Measurements from ENCODE around the gene CAB39L.

DNA sequence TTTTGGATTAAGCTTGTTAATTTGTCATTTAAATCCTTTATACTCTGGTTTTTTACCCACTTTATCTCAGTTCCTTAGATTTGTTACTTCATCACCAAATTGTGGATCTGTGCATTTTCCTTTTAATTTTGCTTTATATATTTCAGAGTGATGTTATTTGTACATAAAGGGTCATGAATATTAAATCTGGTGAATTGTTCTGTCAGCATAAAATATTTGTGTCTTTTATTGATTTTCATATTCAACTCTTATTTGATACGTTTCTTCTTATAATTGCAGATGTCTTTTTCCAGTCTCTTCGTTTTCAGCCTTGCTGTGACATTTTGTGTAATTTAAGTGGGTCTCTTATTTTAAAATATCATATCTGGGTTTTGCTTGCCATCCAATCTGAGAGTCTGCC, 4.9 kb upstream of the CAB39L start:
- TF ChIP-seq, protein P1, sequence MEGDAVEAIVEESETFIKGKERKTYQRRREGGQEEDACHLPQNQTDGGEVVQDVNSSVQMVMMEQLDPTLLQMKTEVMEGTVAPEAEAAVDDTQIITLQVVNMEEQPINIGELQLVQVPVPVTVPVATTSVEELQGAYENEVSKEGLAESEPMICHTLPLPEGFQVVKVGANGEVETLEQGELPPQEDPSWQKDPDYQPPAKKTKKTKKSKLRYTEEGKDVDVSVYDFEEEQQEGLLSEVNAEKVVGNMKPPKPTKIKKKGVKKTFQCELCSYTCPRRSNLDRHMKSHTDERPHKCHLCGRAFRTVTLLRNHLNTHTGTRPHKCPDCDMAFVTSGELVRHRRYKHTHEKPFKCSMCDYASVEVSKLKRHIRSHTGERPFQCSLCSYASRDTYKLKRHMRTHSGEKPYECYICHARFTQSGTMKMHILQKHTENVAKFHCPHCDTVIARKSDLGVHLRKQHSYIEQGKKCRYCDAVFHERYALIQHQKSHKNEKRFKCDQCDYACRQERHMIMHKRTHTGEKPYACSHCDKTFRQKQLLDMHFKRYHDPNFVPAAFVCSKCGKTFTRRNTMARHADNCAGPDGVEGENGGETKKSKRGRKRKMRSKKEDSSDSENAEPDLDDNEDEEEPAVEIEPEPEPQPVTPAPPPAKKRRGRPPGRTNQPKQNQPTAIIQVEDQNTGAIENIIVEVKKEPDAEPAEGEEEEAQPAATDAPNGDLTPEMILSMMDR (IDR thresholded peaks at IDR 0.05; ENCODE audit: low read depth, low read length, missing input control): no peak
- TF ChIP-seq, protein P2, sequence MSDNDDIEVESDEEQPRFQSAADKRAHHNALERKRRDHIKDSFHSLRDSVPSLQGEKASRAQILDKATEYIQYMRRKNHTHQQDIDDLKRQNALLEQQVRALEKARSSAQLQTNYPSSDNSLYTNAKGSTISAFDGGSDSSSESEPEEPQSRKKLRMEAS (IDR thresholded peaks at IDR 0.05): no peak
- TF ChIP-seq RAD21 (IDR thresholded peaks at IDR 0.05): no peak
- no peak for TF ChIP-seq YY1 (IDR thresholded peaks at IDR 0.05)
- no peak for TF ChIP-seq RXRA (IDR thresholded peaks at IDR 0.05)
- TF ChIP-seq, protein P3, sequence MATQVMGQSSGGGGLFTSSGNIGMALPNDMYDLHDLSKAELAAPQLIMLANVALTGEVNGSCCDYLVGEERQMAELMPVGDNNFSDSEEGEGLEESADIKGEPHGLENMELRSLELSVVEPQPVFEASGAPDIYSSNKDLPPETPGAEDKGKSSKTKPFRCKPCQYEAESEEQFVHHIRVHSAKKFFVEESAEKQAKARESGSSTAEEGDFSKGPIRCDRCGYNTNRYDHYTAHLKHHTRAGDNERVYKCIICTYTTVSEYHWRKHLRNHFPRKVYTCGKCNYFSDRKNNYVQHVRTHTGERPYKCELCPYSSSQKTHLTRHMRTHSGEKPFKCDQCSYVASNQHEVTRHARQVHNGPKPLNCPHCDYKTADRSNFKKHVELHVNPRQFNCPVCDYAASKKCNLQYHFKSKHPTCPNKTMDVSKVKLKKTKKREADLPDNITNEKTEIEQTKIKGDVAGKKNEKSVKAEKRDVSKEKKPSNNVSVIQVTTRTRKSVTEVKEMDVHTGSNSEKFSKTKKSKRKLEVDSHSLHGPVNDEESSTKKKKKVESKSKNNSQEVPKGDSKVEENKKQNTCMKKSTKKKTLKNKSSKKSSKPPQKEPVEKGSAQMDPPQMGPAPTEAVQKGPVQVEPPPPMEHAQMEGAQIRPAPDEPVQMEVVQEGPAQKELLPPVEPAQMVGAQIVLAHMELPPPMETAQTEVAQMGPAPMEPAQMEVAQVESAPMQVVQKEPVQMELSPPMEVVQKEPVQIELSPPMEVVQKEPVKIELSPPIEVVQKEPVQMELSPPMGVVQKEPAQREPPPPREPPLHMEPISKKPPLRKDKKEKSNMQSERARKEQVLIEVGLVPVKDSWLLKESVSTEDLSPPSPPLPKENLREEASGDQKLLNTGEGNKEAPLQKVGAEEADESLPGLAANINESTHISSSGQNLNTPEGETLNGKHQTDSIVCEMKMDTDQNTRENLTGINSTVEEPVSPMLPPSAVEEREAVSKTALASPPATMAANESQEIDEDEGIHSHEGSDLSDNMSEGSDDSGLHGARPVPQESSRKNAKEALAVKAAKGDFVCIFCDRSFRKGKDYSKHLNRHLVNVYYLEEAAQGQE (IDR thresholded peaks at IDR 0.05): no peak

All from liver (tissue), 3 donors.